ENCODE data around the gene CLTC. TPM values are rescaled to one million over a fixed set of nuclear protein-coding genes. Genes with fewer than 3 reads are reported as not detected.

CLTC gene
- total and polyA plus RNA-seq, 2 of the 13 experiments (the other 11 are each of a cell fraction or from before 2014, with no cell fraction given): 134 to 283 TPM

GRCh38 chr17:59634632-59635541 lies 15.2 kb downstream of the CLTC start:
- Histone ChIP-seq H4K20me1 (ENCODE audit: insufficient read depth, low read length) (peaks cover 78% of the 10 kb centered on the region), H3K27me3 (ENCODE audit: control insufficient read depth in 1 of 2, insufficient read depth in 2 of 2, low read length in 2 of 2) (no peaks in the 10 kb centered on the region), H3K36me3 (replicated peaks in 1 of 2; ENCODE audit: control insufficient read depth in 1 of 2, insufficient read depth in 2 of 2, low read length in 2 of 2) (peaks cover 3 to 9% of the 10 kb centered on the region in 2 experiments; a peak in 3 of 5 replicates), H2AFZ (ENCODE audit: low read length) (no peak overlapping the region), H3K4me3 (replicated peaks in 1 of 3; ENCODE audit: insufficient read depth in 1 of 3, low read depth in 2 of 3, low read length in 3 of 3) (no peak overlapping the region), H3K9ac (ENCODE audit: insufficient read depth, low read depth, low read length) (no peak overlapping the region), H3K4me2 (ENCODE audit: low read depth, low read length) (no peak overlapping the region), H3K4me1 (ENCODE audit: insufficient read depth, low read length) (peaks cover 37% of the 10 kb centered on the region; the same call in 1 of the 2 replicates), H3K9me3 (ENCODE audit: low read length) (no peaks in the 10 kb centered on the region), H3K27ac (ENCODE audit: extremely low read length, insufficient read depth, low read length) (no peak overlapping the region), H3K79me2 (ENCODE audit: insufficient read depth, low read length) (peaks cover 93% of the 10 kb centered on the region)
- TF ChIP-seq TFDP1 (CRISPR knock-in tag; IDR thresholded peaks at IDR 0.05; ENCODE audit: borderline replicate concordance): no peak
- TF ChIP-seq MAFK (conservative IDR thresholded peaks at IDR 0.05 in 1 of 2, IDR thresholded peaks at IDR 0.05 in 1 of 2; ENCODE audit: low read length in 2 of 2): peak; percentile 52 to 56
- TF ChIP-seq SMARCC2 (IDR thresholded peaks at IDR 0.05): no peak
- no peak for TF ChIP-seq ARID5B (CRISPR knock-in tag; IDR thresholded peaks at IDR 0.05)
- TF ChIP-seq MAFF (IDR thresholded peaks at IDR 0.05; ENCODE audit: low read depth, low read length): peak; percentile 62
- peak; percentile 58; the same call in 1 of the 2 replicates for TF ChIP-seq ZNF652 (CRISPR knock-in tag; IDR thresholded peaks at IDR 0.05; ENCODE audit: borderline replicate concordance, low read depth)
- FAIRE-seq: no peak
- ATAC-seq: no peak
- WGBS (ENCODE audit: low lambda C conversion rate): 94% methylated on average over 3 of the region's 3 CpGs
- POLR2A ChIA-PET: interaction anchor here (1.2 to 4.4 kb wide), 2 partner anchors 9 to 16 kb away, joined by 3 to 17 read pairs; partner anchors contain the start of gene CLTC
- intact Hi-C loops (cut with micrococcal nuclease; ENCODE audit: unreplicated experiment) (no loop called here), in situ Hi-C loops (cut with HindIII; ENCODE audit: extremely low pct_ligation_motif_present, low pct_unique_long_range_greater_than_20kb) (no loop called here)
- TSS peak; percentile 3 for BruUV-seq (replicated peaks)
- no peak for DNase-seq (ENCODE audit: low spot score)
- CTCF ChIA-PET (ENCODE audit: low intra/inter-chr PET ratio, low total read pairs): no interaction called here
